IMR-90 (cell line): ENCODE measurements around the gene MAP1LC3B2. TPM values are rescaled to one million over a fixed set of nuclear protein-coding genes. Genes with fewer than 3 reads are reported as not detected.

Source experiments
- ATAC-seq: fragments of 200-7000 bp; cut with Tn5 transposase; 2 replicates; pipeline ENCODE4 v1.9.1; 2020; ENCODE audit warnings: low read depth, mild to moderate bottlenecking, moderate library complexity
- BruUV-seq: library from RNA; stranded (reverse); fragments of 400-500 nt; replicated peaks from 2 replicates; lab custom pipeline; 2021; lab: Mats Ljungman, UMichigan
- CTCF ChIA-PET: fragments of 300-600 bp; formaldehyde crosslinking; extraction: SDS; loops from one replicate; lab custom pipeline; 2021; ENCODE audit warnings: antibody characterized with exemption; lab: Yijun Ruan, JAX
- POLR2A ChIA-PET: fragments of 300-600 bp; sonication (Branson Sonifier 250); formaldehyde crosslinking; loops from one replicate; lab custom pipeline; 2022; ENCODE audit warnings: antibody characterized with exemption; ENCODE audit not compliant: unreplicated experiment; lab: Charles Lee
- DNase-seq: peaks from one replicate; pipeline ENCODE4 v3.0.0; 2013
- H2AFZ ChIP-seq: replicated peaks from 2 replicates; pipeline ENCODE3; 2013; ENCODE audit warnings: low read length, mild to moderate bottlenecking; ENCODE audit not compliant: poor library complexity
- H2AK5ac ChIP-seq: 2 replicates; pipeline ENCODE4 v1.6.1; 2013; ENCODE audit warnings: low read depth, low read length, inconsistent platforms
- H2AK9ac ChIP-seq: replicated peaks from 2 replicates; pipeline ENCODE3; 2013; ENCODE audit warnings: mild to moderate bottlenecking, low read depth, low read length, moderate library complexity; ENCODE audit not compliant: poor library complexity
- H2BK120ac ChIP-seq: 2 replicates; pipeline ENCODE4 v1.6.1; 2013; ENCODE audit warnings: low read depth, low read length, inconsistent platforms
- H2BK15ac ChIP-seq: 3 replicates; pipeline ENCODE4 v1.6.1; 2013; ENCODE audit warnings: low read depth, low read length, inconsistent platforms
- H2BK20ac ChIP-seq: 2 replicates; pipeline ENCODE4 v1.6.1; 2013; ENCODE audit warnings: low read depth, mild to moderate bottlenecking, inconsistent platforms, low read length, moderate library complexity
- H2BK5ac ChIP-seq: 2 replicates; pipeline ENCODE4 v1.6.1; 2013; ENCODE audit warnings: mild to moderate bottlenecking, low read depth, low read length, inconsistent platforms; ENCODE audit not compliant: poor library complexity, severe bottlenecking
- H3K14ac ChIP-seq: replicated peaks from 2 replicates; pipeline ENCODE4 v1.6.1; 2013; ENCODE audit warnings: low read depth, low read length, inconsistent platforms
- H3K18ac ChIP-seq: 2 replicates; pipeline ENCODE4 v1.6.1; 2013; ENCODE audit warnings: low read depth, low read length, control low read depth
- H3K23ac ChIP-seq: 2 replicates; pipeline ENCODE4 v1.6.1; 2013; ENCODE audit warnings: low read depth, low read length, inconsistent platforms
- H3K27ac ChIP-seq: 2 replicates; pipeline ENCODE4 v1.5.1; 2013; ENCODE audit warnings: mild to moderate bottlenecking, control low read depth, low read length; ENCODE audit not compliant: insufficient read depth
- H3K27me3 ChIP-seq: 2 replicates; pipeline ENCODE4 v1.6.1; 2013; ENCODE audit warnings: low read length; ENCODE audit not compliant: control insufficient read depth, insufficient read depth
- H3K36me3 ChIP-seq: 2 replicates; pipeline ENCODE4 v1.6.1; 2013; ENCODE audit warnings: low read length, mixed read lengths; ENCODE audit not compliant: control insufficient read depth, insufficient read depth
- H3K4ac ChIP-seq: 2 replicates; pipeline ENCODE4 v1.6.1; 2013; ENCODE audit warnings: low read depth, low read length, inconsistent platforms
- H3K4me1 ChIP-seq: 2 replicates; pipeline ENCODE4 v1.6.1; 2013; ENCODE audit warnings: low read length, mixed read lengths; ENCODE audit not compliant: control insufficient read depth, insufficient read depth
- H3K4me2 ChIP-seq: 2 replicates; pipeline ENCODE4 v1.6.1; 2013; ENCODE audit warnings: low read depth, mild to moderate bottlenecking, control low read depth, low read length, moderate library complexity
- H3K4me3 ChIP-seq: 2 replicates; pipeline ENCODE4 v1.5.1; 2013; ENCODE audit warnings: low read depth, mild to moderate bottlenecking, control low read depth, low read length, moderate library complexity; ENCODE audit not compliant: insufficient read depth
- H3K56ac ChIP-seq: 2 replicates; pipeline ENCODE4 v1.6.1; 2013; ENCODE audit warnings: low read length, inconsistent platforms; ENCODE audit not compliant: insufficient read depth; ENCODE audit errors: extremely low read depth
- H3K79me1 ChIP-seq, 2 experiments: 2 replicates each; pipeline ENCODE4 v1.6.1; 2013; ENCODE audit warnings: low read length in 2 of 2, inconsistent platforms in 1 of 2, low read depth in 1 of 2
- H3K9ac ChIP-seq: 2 replicates; pipeline ENCODE4 v1.6.1; 2013; ENCODE audit warnings: low read depth, low read length, control low read depth
- H3K9me1 ChIP-seq: 2 replicates; pipeline ENCODE4 v1.6.1; 2013; ENCODE audit warnings: low read length, inconsistent platforms; ENCODE audit not compliant: insufficient read depth
- H3K9me3 ChIP-seq: 2 replicates; pipeline ENCODE4 v1.6.1; 2013; ENCODE audit warnings: low read length; ENCODE audit not compliant: control insufficient read depth, insufficient read depth
- H4K20me1 ChIP-seq: 2 replicates; pipeline ENCODE4 v1.6.1; 2013; ENCODE audit warnings: low read length, inconsistent platforms; ENCODE audit not compliant: insufficient read depth
- H4K5ac ChIP-seq: 2 replicates; pipeline ENCODE4 v1.6.1; 2013; ENCODE audit warnings: mild to moderate bottlenecking, low read depth, low read length, control low read depth
- H4K8ac ChIP-seq, 2 experiments: 2 replicates each; pipeline ENCODE4 v1.6.1; 2013; ENCODE audit warnings: low read depth in 2 of 2, low read length in 2 of 2, control low read depth in 1 of 2, inconsistent platforms in 1 of 2
- H4K91ac ChIP-seq: 2 replicates; pipeline ENCODE4 v1.6.1; 2013; ENCODE audit warnings: low read depth, low read length, inconsistent platforms; ENCODE audit not compliant: insufficient read depth
- CEBPB ChIP-seq: IDR thresholded peaks from 2 replicates; pipeline ENCODE4 v1.6.1; 2012; ENCODE audit warnings: low read depth, low read length, improper control_type of control experiment
- CHD1 ChIP-seq: IDR thresholded peaks from 2 replicates; pipeline ENCODE4 v1.6.1; 2012; ENCODE audit warnings: low read depth, low read length, improper control_type of control experiment
- FOS ChIP-seq: fragments of 150-350 bp; IDR thresholded peaks from 2 replicates; pipeline ENCODE4 v1.6.1; 2016; ENCODE audit warnings: low read depth, low read length
- POLR2A ChIP-seq: IDR thresholded peaks from 2 replicates; pipeline ENCODE4 v1.6.1; 2012; ENCODE audit warnings: mild to moderate bottlenecking, low read depth, low read length
- RCOR1 ChIP-seq: IDR thresholded peaks from 2 replicates; pipeline ENCODE4 v1.6.1; 2012; ENCODE audit warnings: mild to moderate bottlenecking, low read length, improper control_type of control experiment; ENCODE audit not compliant: insufficient replicate concordance
- RFX5 ChIP-seq: IDR thresholded peaks from 2 replicates; pipeline ENCODE4 v1.8.0; 2012; ENCODE audit warnings: low read depth, mild to moderate bottlenecking, low read length, moderate library complexity
- SMC3 ChIP-seq: fragments of 150-350 bp; IDR thresholded peaks from 2 replicates; pipeline ENCODE4 v1.6.1; 2016; ENCODE audit warnings: low read depth, mild to moderate bottlenecking, antibody characterized with exemption, low read length, moderate library complexity
- WGBS, 2 experiments: methylation state at CpG; one replicate each; pipeline versions ENCODE4 v1.1.5 to v1.1.7; 2013; ENCODE audit warnings: missing lambda C conversion rate in 2 of 2; ENCODE audit not compliant: insufficient read length in 1 of 2; ENCODE audit errors: extremely low coverage in 2 of 2; 5-methylcytosine and 5-hydroxymethylcytosine counted together
- dilution Hi-C: fragments of 300-500 bp; cut with HindIII; formaldehyde crosslinking; loops from one replicate; pipeline ENCODE4 v1.14.3; 2018; ENCODE audit warnings: low sequenced_read_pairs; ENCODE audit not compliant: unreplicated experiment
- in situ Hi-C: fragments of 300-500 bp; cut with MboI; formaldehyde crosslinking; loops from 3 replicates; pipeline ENCODE4 v1.14.3; 2019; ENCODE audit warnings: low sequenced_read_pairs, inconsistent platforms, mixed read lengths
- intact Hi-C: fragments of 100-400 bp; cut with micrococcal nuclease; formaldehyde crosslinking; loops from 2 replicates; pipeline ENCODE4 v1.10.0; 2022
- polyA plus RNA-seq, 3 experiments: library from polyadenylated mRNA; depleted of rRNA; stranded (reverse); fragments of >200 nt; gene quantifications; 2 replicates each; pipeline ENCODE4 v1.2.3, GENCODE V29; 2012; ENCODE audit warnings: low replicate concordance in 1 of 3
- total RNA-seq: library from RNA; depleted of rRNA; stranded (reverse); fragments of >200 nt; gene quantifications from 2 replicates; pipeline ENCODE4 v1.2.3, GENCODE V29; 2012
- TF ChIP-seq, protein P1 (sequence below): fragments of 150-350 bp; IDR thresholded peaks from 2 replicates; pipeline ENCODE4 v1.6.1; 2016; ENCODE audit warnings: low read depth, mild to moderate bottlenecking, low read length, moderate library complexity, borderline replicate concordance
- TF ChIP-seq, protein P2 (sequence below): fragments of 150-350 bp; IDR thresholded peaks from 2 replicates; pipeline ENCODE4 v1.6.1; 2017; ENCODE audit warnings: mild to moderate bottlenecking, antibody characterized with exemption, low read length, low read depth

MAP1LC3B2 gene
- total and polyA plus RNA-seq, 2 of the 4 experiments (the other 2 are of a cell fraction): 1.4 TPM; not detected in 1

DNA sequence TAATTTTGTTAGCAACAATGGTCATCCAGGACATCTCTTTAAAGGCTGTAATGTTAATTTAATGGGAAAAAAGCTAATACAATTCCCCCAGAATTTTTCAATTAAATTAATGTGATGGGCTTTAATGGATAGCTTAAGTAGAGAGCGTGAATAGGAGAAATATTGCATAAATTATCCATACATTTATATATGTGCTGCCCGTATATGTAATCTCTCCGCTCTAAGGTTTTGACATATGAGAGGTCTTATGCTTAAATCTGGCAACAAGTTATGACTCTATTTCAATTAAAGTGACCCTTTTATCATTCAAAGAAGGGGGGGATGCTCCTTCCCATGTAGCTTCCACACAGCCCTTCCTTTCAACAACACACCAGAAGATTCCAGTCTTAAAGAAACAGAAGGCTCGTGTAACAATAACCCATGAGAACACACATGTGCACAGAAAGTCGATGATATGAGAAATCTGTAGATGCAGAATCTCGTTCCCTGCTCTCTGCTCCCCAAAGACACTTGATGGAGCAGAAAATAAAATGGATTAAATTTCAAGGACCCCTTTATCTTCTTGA lies 24.0 kb downstream of the MAP1LC3B2 start:
- no peak overlapping the region for H3K18ac ChIP-seq
- no peak overlapping the region for H3K23ac ChIP-seq
- POLR2A ChIA-PET: no interaction called here
- no peak overlapping the region for H3K56ac ChIP-seq
- no peak overlapping the region for H2BK120ac ChIP-seq
- no peak overlapping the region for H3K27ac ChIP-seq
- H4K8ac ChIP-seq: no peak overlapping the region
- dilution Hi-C loops (no loop called here), in situ Hi-C loops (no loop called here), intact Hi-C loops (no loop called here)
- H3K4me2 ChIP-seq: no peak overlapping the region
- H2AK9ac ChIP-seq: no peak overlapping the region
- CTCF ChIA-PET: interaction anchor here (0.6 to 1.1 kb wide), 2 partner anchors 58 to 87 kb away, joined by 3 to 4 read pairs; no protein-coding TSS in a partner anchor
- DNase-seq: no peak
- no peaks in the 10 kb centered on the region for H4K20me1 ChIP-seq
- no peak overlapping the region for H3K14ac ChIP-seq
- H3K4me3 ChIP-seq: no peak overlapping the region
- no peak for ATAC-seq
- H3K4me1 ChIP-seq: no peaks in the 10 kb centered on the region
- H2BK20ac ChIP-seq: no peak overlapping the region
- H3K27me3 ChIP-seq: peaks cover 9% of the 10 kb centered on the region
- peaks cover 8% of the 10 kb centered on the region for H3K9me3 ChIP-seq
- no peak overlapping the region for H3K4ac ChIP-seq
- no peak overlapping the region for H4K91ac ChIP-seq
- WGBS, 2 experiments: no CpG with 5 or more reads among the region's 6 CpGs
- no peak overlapping the region for H2AK5ac ChIP-seq
- no peak overlapping the region for H3K9ac ChIP-seq
- H2BK15ac ChIP-seq: no peak overlapping the region
- H3K36me3 ChIP-seq: no peaks in the 10 kb centered on the region
- no peak overlapping the region for H2BK5ac ChIP-seq
- BruUV-seq: no TSS peak
- no peak overlapping the region for H2AFZ ChIP-seq
- H3K79me1 ChIP-seq: no peaks in the 10 kb centered on the region
- no peak overlapping the region for H4K5ac ChIP-seq
- no peaks in the 10 kb centered on the region for H3K9me1 ChIP-seq
- no peak for TF ChIP-seq SMC3
- TF ChIP-seq CEBPB: no peak
- TF ChIP-seq RCOR1: no peak
- TF ChIP-seq POLR2A: no peak
- no peak for TF ChIP-seq CHD1
- TF ChIP-seq, protein P1, sequence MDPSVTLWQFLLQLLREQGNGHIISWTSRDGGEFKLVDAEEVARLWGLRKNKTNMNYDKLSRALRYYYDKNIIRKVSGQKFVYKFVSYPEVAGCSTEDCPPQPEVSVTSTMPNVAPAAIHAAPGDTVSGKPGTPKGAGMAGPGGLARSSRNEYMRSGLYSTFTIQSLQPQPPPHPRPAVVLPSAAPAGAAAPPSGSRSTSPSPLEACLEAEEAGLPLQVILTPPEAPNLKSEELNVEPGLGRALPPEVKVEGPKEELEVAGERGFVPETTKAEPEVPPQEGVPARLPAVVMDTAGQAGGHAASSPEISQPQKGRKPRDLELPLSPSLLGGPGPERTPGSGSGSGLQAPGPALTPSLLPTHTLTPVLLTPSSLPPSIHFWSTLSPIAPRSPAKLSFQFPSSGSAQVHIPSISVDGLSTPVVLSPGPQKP: no peak
- TF ChIP-seq RFX5: no peak
- TF ChIP-seq, protein P2, sequence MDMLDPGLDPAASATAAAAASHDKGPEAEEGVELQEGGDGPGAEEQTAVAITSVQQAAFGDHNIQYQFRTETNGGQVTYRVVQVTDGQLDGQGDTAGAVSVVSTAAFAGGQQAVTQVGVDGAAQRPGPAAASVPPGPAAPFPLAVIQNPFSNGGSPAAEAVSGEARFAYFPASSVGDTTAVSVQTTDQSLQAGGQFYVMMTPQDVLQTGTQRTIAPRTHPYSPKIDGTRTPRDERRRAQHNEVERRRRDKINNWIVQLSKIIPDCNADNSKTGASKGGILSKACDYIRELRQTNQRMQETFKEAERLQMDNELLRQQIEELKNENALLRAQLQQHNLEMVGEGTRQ: no peak
- no peak for TF ChIP-seq FOS
